GM23248 (cell line): ENCODE measurements around the gene GALK2.

Experiments
- EZH2 ChIP-seq: fragments of 200-600 bp; sonication (generic); IDR thresholded peaks from 2 replicates; pipeline ENCODE4 v1.6.1; 2018; ENCODE audit warnings: antibody characterized with exemption, mild to moderate bottlenecking; ENCODE audit not compliant: insufficient read depth, poor library complexity, severe bottlenecking
- EZH2phosphoT487 ChIP-seq: fragments of 200-600 bp; sonication (generic); IDR thresholded peaks from 2 replicates; pipeline ENCODE4 v1.6.1; 2018; ENCODE audit warnings: antibody characterized with exemption, moderate library complexity, mild to moderate bottlenecking, low read depth; ENCODE audit not compliant: insufficient read depth

GRCh38 chr15:49323207-49323606, 153.2 kb downstream of the GALK2 start:
- no peak for TF ChIP-seq EZH2
- no peak for TF ChIP-seq EZH2phosphoT487
